Measurements from ENCODE around the gene DPP6. TPM values are rescaled to one million over a fixed set of nuclear protein-coding genes. Genes with fewer than 3 reads are reported as not detected.

DPP6 gene
- total RNA-seq, 1 donor from 2014 or later, result 0.62 TPM

DNA sequence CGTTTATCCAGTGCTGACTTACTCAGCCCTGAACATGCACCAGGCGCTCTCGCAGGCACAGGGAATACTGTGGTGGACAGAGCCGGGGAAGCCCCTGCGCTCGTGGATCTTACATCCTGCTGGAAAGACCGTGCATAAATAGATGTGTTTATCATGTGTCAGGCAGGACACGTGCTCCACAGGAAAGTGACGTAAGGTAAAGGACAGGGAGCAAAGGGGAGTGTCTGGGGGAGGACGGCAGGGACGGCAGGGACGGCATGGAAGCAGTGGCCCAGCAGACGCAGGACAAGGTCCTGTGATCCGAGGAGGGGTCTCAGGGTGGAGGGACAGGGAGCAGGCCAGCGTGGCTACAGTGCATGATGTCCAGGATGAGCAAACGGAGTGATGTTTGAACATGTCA lies 540.2 kb downstream of the DPP6 start:
- intact Hi-C loops (cut with DNase I), result no loop called here
- no peak for DNase-seq (ENCODE audit: low spot score)
- ATAC-seq, result no peak

DNA sequence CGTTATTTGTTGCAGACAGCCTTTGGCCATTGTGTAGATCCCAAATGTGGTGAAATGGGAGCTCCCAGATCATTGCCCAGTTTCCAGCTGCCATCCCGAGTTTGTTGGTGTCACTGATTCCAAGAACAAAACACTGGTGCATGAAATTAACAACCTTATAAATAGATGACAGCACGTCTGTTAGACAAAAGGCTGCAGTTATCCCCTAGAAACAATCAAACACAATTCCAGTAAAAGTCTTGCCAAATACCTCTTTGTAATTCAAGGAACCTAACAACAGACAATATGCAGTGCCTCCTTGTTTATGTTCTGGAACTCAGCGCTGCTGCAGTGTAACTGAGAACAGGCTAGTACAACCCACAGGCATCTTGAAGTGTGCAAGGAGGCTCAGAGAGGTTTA lies 546.2 kb downstream of the DPP6 start:
- intact Hi-C loops (cut with DNase I), result no loop called here
- DNase-seq (ENCODE audit: low spot score) (no peak), ATAC-seq (no peak)

DNA sequence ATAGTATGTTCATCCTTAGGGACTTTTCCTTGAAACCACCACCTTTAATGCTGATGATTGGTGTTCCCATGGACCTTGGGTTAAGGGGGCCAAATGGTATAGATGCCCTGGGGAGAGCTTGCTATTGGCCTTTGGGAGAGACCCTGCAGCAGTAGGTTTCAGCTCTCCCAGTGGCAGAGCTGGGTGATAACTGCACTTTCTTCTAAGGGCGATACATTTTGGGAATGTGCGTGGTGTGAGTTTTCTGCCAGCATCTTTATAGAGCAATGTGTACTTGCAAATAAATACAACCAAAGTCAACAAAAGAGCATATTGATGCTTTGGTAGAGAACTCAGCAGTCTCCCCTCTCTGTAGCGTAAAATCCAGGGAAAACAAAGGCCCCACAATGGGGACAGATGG lies 546.7 kb downstream of the DPP6 start:
- intact Hi-C loops (cut with DNase I), result no loop called here
- no peak for ATAC-seq
- no peak for DNase-seq (ENCODE audit: low spot score)

DNA sequence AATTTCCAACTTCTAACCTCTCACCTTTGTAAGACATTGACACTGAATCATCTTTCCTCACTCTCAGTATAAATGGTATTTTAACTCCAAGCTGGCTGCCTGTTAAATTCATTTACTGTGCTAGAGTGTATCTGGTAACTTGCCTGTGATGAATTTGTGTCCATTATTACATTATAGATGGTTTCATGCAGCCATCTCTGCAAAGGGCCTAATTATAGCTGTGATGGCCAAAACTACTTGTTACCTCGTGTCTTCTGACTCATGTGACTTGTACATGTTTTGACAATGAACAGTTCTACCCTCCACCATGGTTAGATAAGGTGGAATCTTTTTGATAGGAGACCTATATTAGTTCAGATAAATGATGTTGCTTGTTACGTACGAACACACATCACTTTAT lies 558.7 kb downstream of the DPP6 start:
- DNase-seq (ENCODE audit: low spot score) (no peak), ATAC-seq (no peak)
- intact Hi-C loops (cut with DNase I), result no loop called here

DNA sequence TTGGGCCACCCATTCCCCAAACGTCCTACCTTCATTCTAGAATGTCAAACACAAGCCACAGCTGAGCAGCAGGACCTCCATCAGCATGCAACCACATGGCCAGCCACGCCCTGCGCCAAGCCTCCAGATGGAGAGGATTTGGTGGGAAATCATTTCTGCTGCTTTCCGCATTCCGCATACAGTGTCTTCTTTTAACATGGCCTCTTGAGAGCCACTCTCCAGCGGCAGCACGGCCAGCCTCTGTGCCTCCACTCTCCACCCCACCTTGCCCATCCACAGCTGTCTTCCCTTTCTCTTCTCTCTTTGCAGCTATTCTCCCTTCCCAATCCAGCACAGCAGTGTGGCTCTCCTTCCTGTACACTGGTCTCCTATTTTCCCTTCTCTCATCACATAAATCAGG lies 561.6 kb downstream of the DPP6 start:
- DNase-seq (ENCODE audit: low spot score) (no peak), ATAC-seq (no peak)
- intact Hi-C loops (cut with DNase I), result loop anchor here (1.0 kb wide), 1 partner anchor 42 kb away; no protein-coding TSS in a partner anchor

DNA sequence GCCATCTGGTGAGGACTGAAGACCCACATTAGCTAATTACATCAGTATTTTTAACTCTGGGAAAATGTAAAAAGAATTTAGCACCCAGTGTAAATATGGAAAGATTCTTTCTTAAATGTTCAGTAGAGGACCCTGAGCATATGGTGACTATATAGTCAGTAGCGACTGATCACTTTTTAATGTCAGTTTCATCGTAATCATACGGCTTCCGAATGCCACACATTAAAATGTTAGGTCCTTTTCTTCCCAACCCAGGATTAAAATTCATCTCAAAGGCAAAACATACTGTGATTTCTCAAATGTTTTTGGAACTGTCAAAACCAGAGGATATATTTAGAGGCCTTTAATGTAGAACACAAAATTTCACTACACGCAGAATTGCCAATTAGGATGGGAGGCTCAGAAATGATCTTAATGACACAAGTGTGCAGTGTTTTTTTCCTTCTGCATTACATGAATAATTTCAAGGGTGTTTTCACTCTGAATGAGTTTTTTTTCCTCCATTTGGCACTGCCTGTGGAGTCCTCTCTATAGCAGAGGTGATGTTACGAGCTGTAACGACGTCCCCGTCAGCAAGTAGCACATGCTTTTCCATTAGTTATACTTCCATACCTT lies 568.0 kb downstream of the DPP6 start:
- ATAC-seq, result no peak
- intact Hi-C loops (cut with DNase I), result no loop called here
- DNase-seq (ENCODE audit: low spot score), result no peak

DNA sequence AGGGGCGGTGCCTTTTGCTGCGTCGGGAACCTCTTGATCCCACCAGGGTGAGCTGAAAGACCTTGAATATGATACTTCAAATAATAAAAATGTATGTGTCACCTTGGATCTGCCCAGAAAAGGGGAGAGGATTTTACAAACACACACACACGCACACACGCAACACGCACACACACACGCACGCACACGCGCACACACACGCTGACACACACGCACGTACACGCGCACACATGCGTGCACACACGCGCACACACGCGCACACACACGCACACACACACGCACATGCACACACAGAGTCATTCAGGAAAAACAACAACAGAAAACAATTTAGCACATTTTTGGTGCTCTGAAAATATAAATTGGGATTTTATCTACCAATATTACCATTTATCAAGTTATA lies 571.2 kb downstream of the DPP6 start:
- no peak for ATAC-seq
- intact Hi-C loops (cut with DNase I), result no loop called here
- DNase-seq (ENCODE audit: low spot score), result no peak

DNA sequence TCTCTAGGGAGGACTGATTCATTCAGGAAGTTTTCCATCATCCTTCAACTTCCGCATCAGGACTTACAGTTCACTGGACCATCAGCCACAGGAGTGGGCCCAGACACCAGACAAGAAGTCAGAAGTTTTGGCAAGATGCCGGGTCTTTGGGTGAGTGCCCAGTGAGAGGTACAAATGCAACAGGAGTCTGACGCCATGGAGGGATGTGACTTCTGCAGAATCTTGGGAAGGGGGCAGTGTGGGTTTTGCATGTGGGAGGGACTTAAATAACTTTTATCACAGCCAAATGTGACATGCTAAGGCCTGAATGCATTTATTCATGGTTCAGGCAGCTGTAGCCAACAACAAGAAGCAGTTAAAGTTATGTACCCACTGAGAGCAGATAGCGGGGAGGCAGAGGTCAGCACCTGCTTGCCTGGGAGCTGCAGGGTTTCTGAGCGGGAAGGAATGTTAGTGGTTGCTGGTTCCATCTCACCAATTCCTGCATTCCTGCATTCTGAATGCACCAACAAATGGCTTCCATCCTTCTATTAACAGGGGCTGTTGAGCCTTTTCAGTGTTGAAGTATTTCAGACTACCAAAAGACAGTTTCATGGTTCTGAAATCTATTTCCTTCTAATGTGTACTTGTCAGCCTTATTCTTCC lies 575.6 kb downstream of the DPP6 start:
- no peak for DNase-seq (ENCODE audit: low spot score)
- ATAC-seq, result no peak
- intact Hi-C loops (cut with DNase I), result no loop called here

DNA sequence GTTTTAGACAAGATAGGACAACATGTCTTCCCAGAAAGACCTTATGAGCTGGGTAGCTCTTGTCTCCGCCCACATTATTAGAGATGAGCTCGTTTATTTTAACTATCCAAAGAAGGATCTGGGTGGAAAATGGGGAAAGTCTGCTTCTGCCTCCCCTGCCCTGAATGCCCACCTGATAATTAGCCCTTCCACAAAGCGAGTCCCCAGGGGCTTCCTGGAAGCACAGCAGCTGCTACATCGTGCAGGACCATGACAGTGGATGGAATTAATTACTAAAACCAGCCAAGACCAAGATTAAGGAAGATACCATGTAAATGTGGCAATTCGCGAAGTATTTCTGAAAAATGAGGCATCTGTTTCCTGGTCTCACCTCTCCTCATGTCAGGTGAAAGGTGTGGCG lies 576.4 kb downstream of the DPP6 start:
- intact Hi-C loops (cut with DNase I), result no loop called here
- no peak for ATAC-seq
- no peak for DNase-seq (ENCODE audit: low spot score)

DNA sequence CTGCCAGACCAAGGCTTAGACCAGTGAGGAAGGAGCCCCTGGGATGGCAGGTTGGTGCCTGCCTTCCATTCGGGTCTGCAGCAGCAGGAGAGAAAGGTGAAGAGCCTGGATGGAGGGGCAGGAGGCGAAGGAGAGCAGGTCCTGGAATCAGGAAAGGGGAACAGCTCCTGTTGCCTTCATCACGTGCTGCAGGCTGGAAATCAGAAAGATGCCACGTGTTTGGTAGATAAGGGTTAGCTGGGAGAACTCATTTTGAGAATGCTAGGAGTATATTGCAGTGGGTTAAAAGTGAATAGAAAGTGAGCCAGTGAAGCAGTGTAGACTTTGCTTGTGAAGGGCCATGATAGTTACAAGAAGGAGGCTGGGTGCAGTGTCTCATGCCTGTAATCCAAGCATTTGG lies 579.0 kb downstream of the DPP6 start:
- DNase-seq (ENCODE audit: low spot score) (no peak), ATAC-seq (no peak)
- intact Hi-C loops (cut with DNase I), result no loop called here

DNA sequence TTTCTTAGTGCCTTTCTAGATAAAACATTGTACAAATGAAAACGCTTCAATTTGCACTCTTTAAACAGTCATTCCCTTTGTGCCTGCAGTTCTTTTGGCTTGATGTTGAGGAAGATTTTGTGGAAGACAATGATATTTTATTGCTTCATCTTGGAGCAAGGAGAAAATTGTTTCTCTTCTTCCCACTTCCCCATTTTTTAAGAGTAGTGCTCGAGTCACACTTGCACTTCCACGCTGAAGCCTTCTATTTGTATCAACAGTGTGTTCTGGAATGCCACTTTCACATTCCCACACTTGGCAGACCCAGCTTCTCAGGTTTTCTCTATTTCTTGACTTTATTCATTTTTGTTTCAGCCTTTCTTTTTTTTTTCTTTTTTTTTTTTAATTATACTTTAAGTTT lies 581.4 kb downstream of the DPP6 start:
- ATAC-seq, result no peak
- DNase-seq (ENCODE audit: low spot score), result no peak
- intact Hi-C loops (cut with DNase I), result no loop called here

DNA sequence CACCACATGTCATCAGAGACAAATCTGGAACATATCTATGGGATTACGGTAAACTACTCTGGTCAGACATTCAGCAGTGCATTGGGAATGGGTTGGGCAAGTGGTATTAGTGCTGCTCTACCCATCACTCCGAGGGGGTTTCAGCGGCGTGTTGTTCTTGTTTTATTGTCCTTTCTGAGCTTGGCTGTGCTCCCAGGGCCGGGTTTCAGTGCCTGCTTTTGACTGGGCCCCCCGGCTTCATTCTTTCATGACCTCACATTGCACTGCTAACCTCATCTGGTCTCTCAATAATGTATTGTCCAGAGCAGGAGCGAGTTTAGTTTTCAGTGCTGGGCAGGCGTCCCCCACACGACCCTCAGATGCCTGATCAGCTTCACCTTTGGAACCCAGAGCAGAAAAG lies 586.1 kb downstream of the DPP6 start:
- no peak for ATAC-seq
- intact Hi-C loops (cut with DNase I), result no loop called here
- DNase-seq (ENCODE audit: low spot score), result no peak

DNA sequence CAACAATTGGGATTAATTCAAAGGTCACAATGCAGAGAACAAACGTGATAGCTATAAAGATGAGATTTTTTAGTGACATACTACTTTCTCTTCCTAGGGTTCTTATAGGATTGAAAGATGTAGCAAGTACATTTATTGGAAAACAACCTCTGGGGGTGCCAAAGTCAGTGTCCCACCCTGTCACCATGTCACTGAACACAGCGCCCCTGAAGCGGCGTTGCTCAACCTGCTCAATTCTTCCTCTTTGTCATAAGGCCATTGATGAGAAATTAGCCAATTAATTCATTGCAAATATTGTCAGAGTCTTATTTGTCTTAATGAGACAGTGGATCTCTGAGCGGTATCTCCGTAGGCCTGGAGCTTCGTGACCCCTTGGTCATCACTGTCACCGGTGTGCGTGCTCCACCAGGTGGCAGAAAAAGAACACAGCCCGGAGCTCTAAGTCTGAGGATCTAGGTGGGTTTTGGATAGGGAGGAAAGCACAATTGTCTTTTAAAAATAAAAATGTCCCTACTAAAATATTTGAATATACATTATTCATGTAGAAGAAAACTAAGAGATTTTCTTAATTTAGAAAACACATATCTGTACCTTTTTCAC lies 588.2 kb downstream of the DPP6 start:
- no peak for ATAC-seq

DNA sequence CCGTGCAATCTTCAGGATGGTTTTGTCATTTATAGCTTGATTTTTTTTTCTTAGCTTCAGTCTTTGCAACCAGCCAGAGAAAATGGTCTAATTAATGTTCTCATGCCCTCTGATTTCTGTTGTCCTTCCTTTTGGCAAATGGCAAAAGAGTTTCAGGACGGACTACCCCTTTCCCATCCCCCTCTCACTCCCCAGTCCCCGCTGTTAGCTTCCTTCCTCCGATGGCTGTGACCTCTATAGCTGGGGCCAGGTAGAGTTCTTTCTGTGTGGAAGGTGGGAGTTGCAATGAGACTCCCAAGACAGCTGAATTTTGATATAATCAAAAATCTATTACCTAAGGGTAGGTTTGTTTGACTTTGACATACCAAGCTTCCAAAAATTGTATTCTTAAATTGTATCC lies 588.7 kb downstream of the DPP6 start:
- intact Hi-C loops (cut with DNase I), result no loop called here
- DNase-seq (ENCODE audit: low spot score), result no peak
- ATAC-seq, result no peak

More for the DNA sequence above, 588.2 kb downstream of the DPP6 start:
- intact Hi-C loops (cut with DNase I), result no loop called here
- DNase-seq (ENCODE audit: low spot score), result no peak

DNA sequence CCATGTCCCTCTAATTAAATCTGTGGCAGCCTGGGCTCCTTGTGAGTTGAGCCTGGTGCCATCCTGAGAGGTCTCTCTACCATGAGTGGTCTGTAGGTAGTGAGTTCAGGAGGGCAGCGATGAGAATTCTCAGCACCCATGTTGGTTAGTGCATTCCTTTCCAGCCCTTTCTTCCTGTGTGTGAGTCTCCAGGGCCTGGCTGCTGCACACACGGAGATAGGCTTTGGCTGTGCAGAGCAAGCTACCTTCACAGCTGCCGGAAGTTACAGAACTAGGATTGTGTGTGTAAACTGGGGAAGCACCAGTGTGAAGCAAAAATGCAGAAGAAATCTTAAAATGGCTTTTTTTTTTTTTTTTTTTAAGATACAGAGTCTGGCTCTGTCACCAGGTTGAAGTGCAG lies 592.2 kb downstream of the DPP6 start:
- DNase-seq (ENCODE audit: low spot score) (no peak), ATAC-seq (no peak)
- intact Hi-C loops (cut with DNase I), result no loop called here

DNA sequence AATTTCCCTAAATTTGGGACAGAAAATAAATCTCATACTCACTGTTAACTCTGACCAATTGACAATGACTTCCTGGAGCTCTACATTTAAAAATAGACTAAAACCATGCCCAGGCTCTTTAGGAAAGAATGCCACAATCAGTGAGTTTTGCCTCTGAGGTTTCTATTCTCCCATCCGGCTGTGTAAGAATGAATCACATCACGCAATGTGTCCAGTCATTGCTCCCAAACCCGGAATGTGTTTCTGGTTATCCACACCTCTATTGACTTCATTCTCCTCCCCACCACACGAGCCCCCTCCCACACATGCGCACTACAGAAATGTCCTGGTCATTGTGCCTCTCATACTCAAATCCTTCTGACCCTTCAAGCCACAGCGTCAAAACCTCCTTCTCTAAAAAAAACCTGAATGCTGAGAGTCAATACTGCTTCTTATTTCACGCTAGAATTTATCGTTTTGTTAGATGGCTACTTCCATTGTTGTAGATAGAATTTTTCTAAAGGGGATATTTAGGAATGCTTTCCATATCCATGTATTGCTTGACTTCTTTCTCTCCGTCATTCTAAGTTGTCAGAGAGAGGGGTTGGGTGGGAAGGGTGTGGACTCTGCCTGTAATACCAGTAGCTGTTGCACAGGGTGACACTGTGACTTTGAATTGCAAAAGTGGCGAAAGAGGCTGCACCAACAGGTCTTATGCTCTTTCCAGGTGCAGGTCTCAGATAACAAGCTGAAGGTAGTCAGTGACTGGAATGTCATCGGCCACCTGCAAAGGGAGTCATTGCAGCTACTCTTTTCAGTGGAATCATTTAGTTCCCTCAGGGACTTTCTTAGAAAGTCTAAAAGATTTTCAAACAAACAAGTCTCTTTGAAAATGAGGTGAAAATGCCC lies 594.2 kb downstream of the DPP6 start:
- DNase-seq (ENCODE audit: low spot score) (no peak), ATAC-seq (no peak)
- intact Hi-C loops (cut with DNase I), result no loop called here

DNA sequence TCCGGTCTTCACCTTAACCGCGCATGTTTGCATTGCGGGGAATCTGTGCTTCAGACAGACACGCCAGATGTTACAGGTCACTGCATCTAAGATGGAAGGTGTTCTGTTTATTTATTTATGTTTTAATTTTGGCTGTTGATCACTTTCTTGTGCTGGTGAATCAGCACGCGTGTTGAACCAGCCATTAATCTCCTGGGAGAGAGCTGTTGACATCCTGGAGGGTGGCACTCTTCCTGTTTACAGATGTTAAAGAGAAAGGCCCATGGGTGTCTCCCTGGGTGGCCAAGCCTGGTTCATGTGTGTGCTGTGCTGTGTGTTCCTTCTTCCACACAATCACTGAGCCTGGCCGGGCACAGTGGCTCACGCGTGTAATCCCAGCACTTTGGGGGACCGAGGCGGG lies 595.4 kb downstream of the DPP6 start:
- intact Hi-C loops (cut with DNase I), result no loop called here
- ATAC-seq, result no peak

DNA sequence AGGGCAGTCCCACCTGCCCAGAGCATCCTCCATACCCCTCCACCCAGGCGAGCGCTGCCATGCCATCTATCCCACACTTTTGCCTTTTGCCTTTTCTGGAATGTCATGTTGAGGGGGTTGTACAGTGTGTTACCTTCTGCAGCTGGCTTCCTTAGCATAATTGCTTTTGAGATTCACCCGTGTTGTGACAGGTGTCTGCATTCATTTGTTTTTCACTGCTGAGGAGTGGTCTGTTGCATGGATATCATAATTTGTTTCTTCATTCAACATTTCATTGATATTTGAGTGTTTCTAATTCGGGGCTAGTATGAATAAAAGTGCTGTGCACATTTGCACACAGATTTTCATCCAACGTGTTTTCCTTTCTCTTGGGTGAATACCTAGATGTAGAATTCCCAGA lies 596.8 kb downstream of the DPP6 start:
- no peak for DNase-seq (ENCODE audit: low spot score)
- intact Hi-C loops (cut with DNase I), result no loop called here
- ATAC-seq, result no peak

More for the DNA sequence above, 595.4 kb downstream of the DPP6 start:
- no peak for DNase-seq (ENCODE audit: low spot score)

DNA sequence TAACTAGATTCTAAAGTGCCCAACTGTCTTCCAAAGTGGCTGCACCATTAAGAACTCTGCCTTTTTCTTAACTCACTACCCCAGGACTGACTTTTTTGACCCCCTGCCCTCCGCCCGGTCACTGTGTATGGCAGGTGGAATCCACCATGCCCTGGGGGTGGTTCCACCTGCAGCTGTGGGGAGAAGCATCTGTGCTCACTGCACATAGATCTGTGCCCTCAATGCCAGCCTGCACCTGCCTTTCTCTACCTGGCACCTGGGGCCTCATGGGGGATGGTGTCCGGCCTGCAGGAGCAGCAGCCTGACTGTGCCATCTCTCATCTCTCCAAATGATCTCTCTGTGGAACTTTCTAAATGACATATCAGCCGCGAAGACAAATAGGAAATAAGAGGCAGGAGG lies 597.2 kb downstream of the DPP6 start:
- DNase-seq (ENCODE audit: low spot score) (no peak), ATAC-seq (no peak)
- intact Hi-C loops (cut with DNase I), result no loop called here

DNA sequence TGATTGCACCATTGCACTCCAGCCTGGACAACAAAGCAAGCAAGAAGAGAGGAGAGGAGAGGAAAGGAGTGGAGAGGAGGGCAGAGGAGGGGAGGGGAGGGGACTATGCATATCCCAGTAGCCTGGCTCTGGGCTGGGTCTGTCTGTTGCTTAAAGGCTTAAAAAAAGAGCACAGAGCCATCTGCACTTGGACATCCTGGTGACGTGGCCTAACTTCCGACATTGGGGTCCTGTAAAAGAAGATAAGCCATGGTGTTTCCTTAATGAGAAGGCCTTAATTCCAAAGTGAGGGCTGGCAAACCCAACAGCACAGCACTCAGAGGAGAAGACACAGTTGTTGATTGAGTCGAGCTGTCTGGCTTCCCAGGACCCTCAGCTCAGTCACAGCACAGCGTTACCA lies 598.1 kb downstream of the DPP6 start:
- intact Hi-C loops (cut with DNase I), result no loop called here
- ATAC-seq (no peak), DNase-seq (ENCODE audit: low spot score) (no peak)

Measured in sciatic nerve (tissue), 2 donors.